HEK293 (cell line): ENCODE measurements around the gene POLR1H.
"Not testable (repeated sequence)": the region's sequence is repeated elsewhere in the genome, so short reads cannot be mapped to it uniquely, and the experiment has no call there.

ENCODE experiments used
- CTCF ChIA-PET: fragments of 350-600 bp; formaldehyde crosslinking; extraction: SDS; loops from one replicate; lab custom pipeline; 2021; ENCODE audit warnings: antibody characterized with exemption; lab: Yijun Ruan, JAX
- POLR2A ChIA-PET: fragments of 300-600 bp; formaldehyde crosslinking; extraction: SDS; loops from one replicate; lab custom pipeline; 2020; ENCODE audit warnings: antibody characterized with exemption, inconsistent platforms; lab: Yijun Ruan, JAX
- H3K27ac ChIP-seq: fragments of 200-500 bp; sonication (Bioruptor generic); 2 replicates; pipeline ENCODE4 v1.5.1; 2014; ENCODE audit warnings: low read depth, low read length, control low read depth, inconsistent platforms; ENCODE audit errors: extremely low read depth
- H3K36me3 ChIP-seq, 2 experiments: fragments of 200-500 bp in 1 of 2; sonication (Bioruptor generic) in 1 of 2; 1 replicate in 1 of 2; 2 replicates in 1 of 2; pipeline ENCODE4 v1.5.1; 2014 to 2017; ENCODE audit warnings: inconsistent platforms in 2 of 2, low read length in 2 of 2; ENCODE audit not compliant: control insufficient read depth in 2 of 2, insufficient read depth in 1 of 2
- H3K4me1 ChIP-seq: fragments of 200-500 bp; sonication (Bioruptor generic); 2 replicates; pipeline ENCODE4 v1.5.1; 2014; ENCODE audit warnings: mild to moderate bottlenecking, low read length, inconsistent platforms; ENCODE audit not compliant: control insufficient read depth, insufficient read depth
- H3K4me3 ChIP-seq: 2 replicates; pipeline ENCODE4 v1.5.1; 2011; ENCODE audit warnings: low read depth, mild to moderate bottlenecking, control low read depth, low read length, moderate library complexity
- H3K9me3 ChIP-seq: fragments of 200-500 bp; sonication (Bioruptor generic); 2 replicates; pipeline ENCODE4 v1.5.1; 2014; ENCODE audit warnings: low read depth, low read length, inconsistent platforms; ENCODE audit not compliant: control insufficient read depth, insufficient read depth
- BCL6B ChIP-seq: fragments of 450-650 bp; formaldehyde crosslinking; IDR thresholded peaks from 2 replicates; pipeline ENCODE4 v1.5.1; 2017; ENCODE audit warnings: missing biosample characterization, missing genetic modification characterization
- GFI1B ChIP-seq: fragments of 450-650 bp; formaldehyde crosslinking; IDR thresholded peaks from 2 replicates; pipeline ENCODE4 v1.5.1; 2016; ENCODE audit warnings: missing biosample characterization, missing genetic modification characterization
- IKZF3 ChIP-seq: fragments of 450-650 bp; IDR thresholded peaks from 2 replicates; pipeline ENCODE4 v1.5.0; 2018; ENCODE audit warnings: missing biosample characterization, mild to moderate bottlenecking, missing genetic modification characterization, moderate library complexity
- MEIS1 ChIP-seq: sonication (generic); formaldehyde crosslinking; IDR thresholded peaks from 2 replicates; pipeline ENCODE4 v1.8.1; 2022; ENCODE audit warnings: missing genetic modification reagents, mild to moderate bottlenecking, borderline replicate concordance
- ZBTB17 ChIP-seq: fragments of 450-650 bp; formaldehyde crosslinking; IDR thresholded peaks from 2 replicates; pipeline ENCODE4 v1.5.1; 2016; ENCODE audit warnings: missing biosample characterization, missing genetic modification characterization
- ZNF169 ChIP-seq: fragments of 450-650 bp; formaldehyde crosslinking; IDR thresholded peaks from 2 replicates; pipeline ENCODE4 v1.5.1; 2016; ENCODE audit warnings: missing biosample characterization, missing genetic modification characterization
- ZNF398 ChIP-seq: fragments of 450-650 bp; formaldehyde crosslinking; IDR thresholded peaks from 2 replicates; pipeline ENCODE4 v1.5.1; 2017; ENCODE audit warnings: missing biosample characterization, missing genetic modification characterization
- ZNF530 ChIP-seq: fragments of 450-650 bp; formaldehyde crosslinking; IDR thresholded peaks from 2 replicates; pipeline ENCODE4 v1.5.1; 2016; ENCODE audit warnings: low read depth, missing biosample characterization, missing genetic modification characterization
- ZNF624 ChIP-seq: fragments of 450-650 bp; formaldehyde crosslinking; IDR thresholded peaks from 2 replicates; pipeline ENCODE4 v1.5.1; 2017; ENCODE audit warnings: missing biosample characterization, missing genetic modification characterization
- ZNF629 ChIP-seq: fragments of 450-650 bp; formaldehyde crosslinking; IDR thresholded peaks from 2 replicates; pipeline ENCODE4 v1.5.1; 2017; ENCODE audit warnings: missing biosample characterization, missing genetic modification characterization
- ZNF654 ChIP-seq: fragments of 450-650 bp; formaldehyde crosslinking; IDR thresholded peaks from 2 replicates; pipeline ENCODE4 v1.5.1; 2016; ENCODE audit warnings: low read depth, missing biosample characterization, missing genetic modification characterization
- ZSCAN30 ChIP-seq: fragments of 450-650 bp; IDR thresholded peaks from 2 replicates; pipeline ENCODE4 v1.5.1; 2018; ENCODE audit warnings: missing biosample characterization, mild to moderate bottlenecking, missing genetic modification characterization, moderate library complexity
- TF ChIP-seq, protein P1 (sequence below): fragments of 450-650 bp; formaldehyde crosslinking; IDR thresholded peaks from 2 replicates; pipeline ENCODE4 v1.5.1; 2016; ENCODE audit warnings: missing biosample characterization, missing genetic modification characterization
- TF ChIP-seq, protein P2 (sequence below): fragments of 450-650 bp; formaldehyde crosslinking; IDR thresholded peaks from 2 replicates; pipeline ENCODE4 v1.5.1; 2017; ENCODE audit warnings: missing biosample characterization, missing genetic modification characterization
- TF ChIP-seq, protein P3 (sequence below): fragments of 450-650 bp; formaldehyde crosslinking; IDR thresholded peaks from 2 replicates; pipeline ENCODE4 v1.5.1; 2016; ENCODE audit warnings: missing biosample characterization, missing genetic modification characterization
- TF ChIP-seq, protein P4 (sequence below): fragments of 450-650 bp; formaldehyde crosslinking; IDR thresholded peaks from 2 replicates; pipeline ENCODE4 v1.5.1; 2017; ENCODE audit warnings: missing biosample characterization, mild to moderate bottlenecking, missing genetic modification characterization, moderate library complexity

POLR1H gene

DNA sequence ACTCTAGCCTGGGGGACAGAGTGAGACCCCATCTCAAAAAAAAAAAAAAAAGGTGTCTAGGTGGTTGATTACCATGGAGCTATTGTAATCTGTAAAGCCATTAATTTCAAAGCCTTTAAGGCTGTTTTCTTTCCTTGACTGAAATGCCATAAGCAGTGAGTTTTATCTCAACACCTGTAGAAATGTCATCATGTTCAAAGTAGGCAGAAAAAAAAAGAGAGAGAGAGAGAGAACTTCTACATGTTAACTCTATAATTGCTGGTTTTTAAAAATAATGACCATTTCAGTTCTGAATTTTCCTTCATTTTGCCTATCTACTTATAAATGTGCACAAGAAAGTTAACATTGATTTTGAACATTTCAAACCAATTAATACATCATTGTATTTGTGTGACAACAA is 29.7 kb upstream of the POLR1H start (continued):
- no peak for TF ChIP-seq ZNF629 (tag by site-specific recombination)
- TF ChIP-seq ZSCAN30: no peak
- TF ChIP-seq GFI1B (tag by site-specific recombination): no peak
- no peak for TF ChIP-seq ZNF169 (tag by site-specific recombination)
- no peak for TF ChIP-seq MEIS1

DNA sequence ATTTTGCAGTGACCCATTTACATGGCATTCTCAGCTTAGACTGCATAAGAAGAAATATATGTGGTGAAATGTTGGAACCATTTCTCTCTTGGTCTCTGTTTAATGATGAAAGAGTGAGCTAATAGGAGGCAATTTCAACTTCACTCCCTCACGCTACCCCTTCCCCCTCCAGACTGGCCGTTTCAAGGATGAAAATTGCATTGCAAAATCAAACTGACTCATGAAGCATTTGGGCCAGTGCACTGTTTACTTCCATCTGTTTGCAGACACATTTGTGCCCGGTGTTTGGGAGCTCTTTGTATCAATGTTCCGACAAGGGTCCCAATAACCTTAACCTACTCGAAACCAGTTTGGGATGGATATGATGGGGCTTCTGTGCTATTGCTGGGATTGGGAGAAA is 27.6 kb upstream of the POLR1H start:
- H3K4me3 ChIP-seq, H3K9me3 ChIP-seq, H3K36me3 ChIP-seq, H3K4me1 ChIP-seq, H3K27ac ChIP-seq: not testable (repeated sequence)
- POLR2A ChIA-PET: interaction anchor here (1.4 to 1.7 kb wide), 2 partner anchors 28 to 33 kb away, joined by 4 to 5 read pairs; partner anchors contain the start of genes POLR1H and PPP1R11
- 0 out of 2 replicates have a peak, but pooled peaks have one; percentile 34 for TF ChIP-seq ZNF398 (tag by site-specific recombination)
- CTCF ChIA-PET: interaction anchor here (0.5 to 1.4 kb wide), 6 partner anchors 9 to 185 kb away, joined by 3 to 4 read pairs (median 3); no protein-coding TSS in a partner anchor

DNA sequence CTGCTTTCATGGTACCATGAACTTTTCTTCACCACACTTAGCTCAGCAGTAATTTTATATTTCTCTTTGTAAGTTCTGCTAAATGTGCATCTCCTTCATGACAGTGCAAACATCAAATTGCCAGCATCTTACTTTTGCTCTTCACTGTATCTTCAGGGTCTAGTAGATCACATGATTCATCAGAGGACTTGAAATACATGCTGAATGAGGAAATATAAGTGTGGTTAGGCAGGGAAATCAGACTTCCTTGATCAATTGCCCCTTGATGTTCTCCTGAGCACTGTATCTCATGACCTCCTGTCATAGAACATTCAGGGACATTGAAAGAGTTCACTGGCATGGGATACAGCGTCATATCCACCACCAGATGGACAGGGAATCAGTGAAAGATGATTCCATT is 25.3 kb upstream of the POLR1H start:
- Histone ChIP-seq H3K4me3 (no peak overlapping the region), H3K27ac (no peak overlapping the region), H3K9me3 (no peaks in the 10 kb centered on the region)
- TF ChIP-seq, protein P1, sequence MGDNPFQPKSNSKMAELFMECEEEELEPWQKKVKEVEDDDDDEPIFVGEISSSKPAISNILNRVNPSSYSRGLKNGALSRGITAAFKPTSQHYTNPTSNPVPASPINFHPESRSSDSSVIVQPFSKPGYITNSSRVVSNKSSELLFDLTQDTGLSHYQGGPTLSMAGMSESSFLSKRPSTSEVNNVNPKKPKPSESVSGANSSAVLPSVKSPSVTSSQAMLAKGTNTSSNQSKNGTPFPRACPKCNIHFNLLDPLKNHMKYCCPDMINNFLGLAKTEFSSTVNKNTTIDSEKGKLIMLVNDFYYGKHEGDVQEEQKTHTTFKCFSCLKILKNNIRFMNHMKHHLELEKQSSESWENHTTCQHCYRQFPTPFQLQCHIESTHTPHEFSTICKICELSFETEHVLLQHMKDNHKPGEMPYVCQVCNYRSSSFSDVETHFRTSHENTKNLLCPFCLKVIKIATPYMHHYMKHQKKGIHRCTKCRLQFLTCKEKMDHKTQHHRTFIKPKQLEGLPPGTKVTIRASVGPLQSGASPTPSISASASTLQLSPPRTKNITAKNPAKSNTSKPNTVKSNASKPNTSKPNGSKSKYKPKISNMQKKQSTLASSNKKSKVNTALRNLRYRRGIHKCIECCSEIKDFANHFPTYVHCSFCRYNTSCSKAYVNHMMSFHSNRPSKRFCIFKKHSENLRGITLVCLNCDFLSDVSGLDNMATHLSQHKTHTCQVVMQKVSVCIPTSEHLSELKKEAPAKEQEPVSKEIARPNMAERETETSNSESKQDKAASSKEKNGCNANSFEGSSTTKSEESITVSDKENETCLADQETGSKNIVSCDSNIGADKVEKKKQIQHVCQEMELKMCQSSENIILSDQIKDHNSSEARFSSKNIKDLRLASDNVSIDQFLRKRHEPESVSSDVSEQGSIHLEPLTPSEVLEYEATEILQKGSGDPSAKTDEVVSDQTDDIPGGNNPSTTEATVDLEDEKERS (tag by site-specific recombination): no peak
- TF ChIP-seq ZBTB17 (no peak), ZNF624 (no peak)
- TF ChIP-seq, protein P2, sequence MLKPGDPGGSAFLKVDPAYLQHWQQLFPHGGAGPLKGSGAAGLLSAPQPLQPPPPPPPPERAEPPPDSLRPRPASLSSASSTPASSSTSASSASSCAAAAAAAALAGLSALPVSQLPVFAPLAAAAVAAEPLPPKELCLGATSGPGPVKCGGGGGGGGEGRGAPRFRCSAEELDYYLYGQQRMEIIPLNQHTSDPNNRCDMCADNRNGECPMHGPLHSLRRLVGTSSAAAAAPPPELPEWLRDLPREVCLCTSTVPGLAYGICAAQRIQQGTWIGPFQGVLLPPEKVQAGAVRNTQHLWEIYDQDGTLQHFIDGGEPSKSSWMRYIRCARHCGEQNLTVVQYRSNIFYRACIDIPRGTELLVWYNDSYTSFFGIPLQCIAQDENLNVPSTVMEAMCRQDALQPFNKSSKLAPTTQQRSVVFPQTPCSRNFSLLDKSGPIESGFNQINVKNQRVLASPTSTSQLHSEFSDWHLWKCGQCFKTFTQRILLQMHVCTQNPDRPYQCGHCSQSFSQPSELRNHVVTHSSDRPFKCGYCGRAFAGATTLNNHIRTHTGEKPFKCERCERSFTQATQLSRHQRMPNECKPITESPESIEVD (tag by site-specific recombination): no peak
- TF ChIP-seq, all 188 proteins: peak for 0
- ChIA-PET POLR2A (no interaction called here), CTCF (interaction anchor here (1.0 to 2.0 kb wide), 2 partner anchors 26 to 187 kb away, joined by 3 to 10 read pairs; no protein-coding TSS in a partner anchor)
- Histone ChIP-seq H3K36me3 (peaks cover 0 to 10% of the 10 kb centered on the region in 2 experiments; a peak in 1 of 3 replicates), H3K4me1 (no peaks in the 10 kb centered on the region)

DNA sequence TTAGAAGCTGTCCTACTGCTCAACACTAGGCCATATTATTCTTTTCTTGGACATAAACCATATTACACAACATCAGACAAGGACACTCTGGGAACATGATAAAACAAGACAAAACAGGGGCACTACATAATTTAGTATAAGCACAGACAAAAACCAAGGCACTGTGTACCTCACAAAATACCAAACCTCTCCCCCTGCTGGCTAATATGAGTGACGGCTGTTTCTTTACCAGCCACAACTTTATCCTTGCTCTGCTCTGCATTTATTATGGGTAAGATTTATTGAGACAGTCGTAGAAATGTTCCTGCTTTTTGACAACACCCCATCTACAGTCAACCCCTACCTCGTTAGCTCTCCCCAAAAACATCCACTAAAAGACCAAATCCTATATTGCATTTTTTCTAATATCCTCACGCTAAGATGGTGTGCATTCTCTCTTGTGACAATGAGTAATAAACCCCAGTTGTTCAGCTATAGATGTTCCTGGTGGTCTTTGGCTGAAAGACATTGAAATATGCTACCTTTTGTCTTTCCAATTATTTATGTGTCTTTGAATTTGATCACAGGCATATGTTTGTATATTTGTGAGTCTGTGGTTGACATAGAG is 23.8 kb upstream of the POLR1H start:
- peaks cover 0 to 10% of the 10 kb centered on the region in 2 experiments; a peak in 1 of 3 replicates for H3K36me3 ChIP-seq
- ChIA-PET CTCF (interaction anchor here (0.6 to 2.6 kb wide), 20 partner anchors 10 to 1087 kb away, joined by 3 to 16 read pairs (median 4); no protein-coding TSS in a partner anchor), POLR2A (no interaction called here)
- peaks cover 2% of the 10 kb centered on the region for H3K4me1 ChIP-seq
- no peaks in the 10 kb centered on the region for H3K9me3 ChIP-seq
- no peak overlapping the region for H3K4me3 ChIP-seq
- TF ChIP-seq ZNF530 (0 out of 2 replicates have a peak, but pooled peaks have one; percentile 7), IKZF3 (no peak), BCL6B (tag by site-specific recombination) (no peak), ZNF654 (tag by site-specific recombination) (peak; percentile 31; the same call in 1 of the 2 replicates)
- TF ChIP-seq, protein P3, sequence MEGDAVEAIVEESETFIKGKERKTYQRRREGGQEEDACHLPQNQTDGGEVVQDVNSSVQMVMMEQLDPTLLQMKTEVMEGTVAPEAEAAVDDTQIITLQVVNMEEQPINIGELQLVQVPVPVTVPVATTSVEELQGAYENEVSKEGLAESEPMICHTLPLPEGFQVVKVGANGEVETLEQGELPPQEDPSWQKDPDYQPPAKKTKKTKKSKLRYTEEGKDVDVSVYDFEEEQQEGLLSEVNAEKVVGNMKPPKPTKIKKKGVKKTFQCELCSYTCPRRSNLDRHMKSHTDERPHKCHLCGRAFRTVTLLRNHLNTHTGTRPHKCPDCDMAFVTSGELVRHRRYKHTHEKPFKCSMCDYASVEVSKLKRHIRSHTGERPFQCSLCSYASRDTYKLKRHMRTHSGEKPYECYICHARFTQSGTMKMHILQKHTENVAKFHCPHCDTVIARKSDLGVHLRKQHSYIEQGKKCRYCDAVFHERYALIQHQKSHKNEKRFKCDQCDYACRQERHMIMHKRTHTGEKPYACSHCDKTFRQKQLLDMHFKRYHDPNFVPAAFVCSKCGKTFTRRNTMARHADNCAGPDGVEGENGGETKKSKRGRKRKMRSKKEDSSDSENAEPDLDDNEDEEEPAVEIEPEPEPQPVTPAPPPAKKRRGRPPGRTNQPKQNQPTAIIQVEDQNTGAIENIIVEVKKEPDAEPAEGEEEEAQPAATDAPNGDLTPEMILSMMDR (tag by site-specific recombination): peak; percentile 55; the same call in 1 of the 2 replicates
- TF ChIP-seq, protein P4, sequence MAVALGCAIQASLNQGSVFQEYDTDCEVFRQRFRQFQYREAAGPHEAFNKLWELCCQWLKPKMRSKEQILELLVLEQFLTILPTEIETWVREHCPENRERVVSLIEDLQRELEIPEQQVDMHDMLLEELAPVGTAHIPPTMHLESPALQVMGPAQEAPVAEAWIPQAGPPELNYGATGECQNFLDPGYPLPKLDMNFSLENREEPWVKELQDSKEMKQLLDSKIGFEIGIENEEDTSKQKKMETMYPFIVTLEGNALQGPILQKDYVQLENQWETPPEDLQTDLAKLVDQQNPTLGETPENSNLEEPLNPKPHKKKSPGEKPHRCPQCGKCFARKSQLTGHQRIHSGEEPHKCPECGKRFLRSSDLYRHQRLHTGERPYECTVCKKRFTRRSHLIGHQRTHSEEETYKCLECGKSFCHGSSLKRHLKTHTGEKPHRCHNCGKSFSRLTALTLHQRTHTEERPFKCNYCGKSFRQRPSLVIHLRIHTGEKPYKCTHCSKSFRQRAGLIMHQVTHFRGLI: no peak
- H3K27ac ChIP-seq: no peak overlapping the region
